H1 (cell line): ENCODE results near the gene SCFD1. TPM values are rescaled to one million over a fixed set of nuclear protein-coding genes. Genes with fewer than 3 reads are reported as not detected.

Experiments
- CTCF ChIA-PET: fragments of 300-600 bp; sonication (Branson Sonifier 250); formaldehyde crosslinking; loops from one replicate; lab custom pipeline; 2021; ENCODE audit not compliant: partially characterized antibody; lab: Charles Lee
- POLR2A ChIA-PET: fragments of 300-600 bp; sonication (Branson Sonifier 250); formaldehyde crosslinking; loops from one replicate; lab custom pipeline; 2021; ENCODE audit warnings: inconsistent platforms; ENCODE audit not compliant: partially characterized antibody; lab: Charles Lee
- DNase-seq, 2 experiments: peaks; one replicate each; pipeline versions ENCODE4 v3.0.0 to v3.0.0-alpha.2; 2010 to 2022; ENCODE audit warnings: low spot score in 2 of 2, low read depth in 1 of 2, mixed read lengths in 1 of 2
- FAIRE-seq: peaks from 2 replicates; lab custom pipeline; 2011; peaks lifted over from hg19 to GRCh38; lab: Jason Lieb, UNC
- H2AFZ ChIP-seq: 2 replicates; pipeline ENCODE4 v1.8.1; 2012; ENCODE audit warnings: low read length, inconsistent platforms
- H2AK5ac ChIP-seq: 2 replicates; pipeline ENCODE4 v1.6.1; 2013; ENCODE audit warnings: low read depth, low read length
- H2BK120ac ChIP-seq: replicated peaks from 2 replicates; pipeline ENCODE3; 2013; ENCODE audit warnings: low read depth, low read length, inconsistent platforms
- H2BK12ac ChIP-seq: 2 replicates; pipeline ENCODE4 v1.6.1; 2013; ENCODE audit warnings: low read depth, low read length
- H2BK15ac ChIP-seq: 2 replicates; pipeline ENCODE4 v1.6.1; 2013; ENCODE audit warnings: low read length
- H2BK20ac ChIP-seq: 2 replicates; pipeline ENCODE4 v1.6.1; 2013; ENCODE audit warnings: low read length
- H2BK5ac ChIP-seq: 2 replicates; pipeline ENCODE4 v1.6.1; 2013; ENCODE audit warnings: low read depth, low read length
- H3K14ac ChIP-seq: 2 replicates; pipeline ENCODE4 v1.6.1; 2013; ENCODE audit warnings: inconsistent platforms; ENCODE audit not compliant: insufficient read length
- H3K18ac ChIP-seq: 2 replicates; pipeline ENCODE4 v1.6.1; 2013; ENCODE audit warnings: low read length; ENCODE audit errors: extremely low read depth
- H3K23ac ChIP-seq: 2 replicates; pipeline ENCODE4 v1.6.1; 2013; ENCODE audit warnings: inconsistent platforms; ENCODE audit not compliant: insufficient read length
- H3K23me2 ChIP-seq: 2 replicates; pipeline ENCODE4 v1.6.1; 2013; ENCODE audit warnings: low read depth, low read length
- H3K27ac ChIP-seq: 2 replicates; pipeline ENCODE4 v1.6.1; 2011; ENCODE audit warnings: low read depth, low read length, inconsistent platforms
- H3K27me3 ChIP-seq, 4 experiments: replicated peaks in 1 of 4; 1 replicate in 1 of 4; 2 replicates in 3 of 4; pipeline versions ENCODE4 v1.6.1 to v1.8.1; 2011 to 2013; ENCODE audit warnings: low read length in 3 of 4, mild to moderate bottlenecking in 3 of 4, inconsistent platforms in 2 of 4, mixed read lengths in 2 of 4, moderate library complexity in 1 of 4; ENCODE audit not compliant: control insufficient read depth in 3 of 4, insufficient read depth in 3 of 4; ENCODE audit errors: extremely low read depth in 1 of 4
- H3K36me3 ChIP-seq, 4 experiments: 2 replicates each; pipeline versions ENCODE4 v1.6.1 to v1.8.1; 2011 to 2013; ENCODE audit warnings: mild to moderate bottlenecking in 4 of 4, low read length in 3 of 4, moderate library complexity in 2 of 4, control low read depth in 1 of 4, inconsistent platforms in 1 of 4; ENCODE audit not compliant: insufficient read depth in 4 of 4, control insufficient read depth in 2 of 4
- H3K4ac ChIP-seq: replicated peaks from 2 replicates; pipeline ENCODE3; 2013; ENCODE audit warnings: low read length, low read depth, mixed read lengths, inconsistent platforms; ENCODE audit not compliant: insufficient read length
- H3K4me1 ChIP-seq, 4 experiments: replicated peaks in 1 of 4; 1 replicate in 1 of 4; 2 replicates in 3 of 4; pipeline versions ENCODE4 v1.6.1 to v1.8.1; 2011 to 2013; ENCODE audit warnings: low read length in 3 of 4, inconsistent platforms in 2 of 4, mixed read lengths in 1 of 4; ENCODE audit not compliant: insufficient read depth in 4 of 4, control insufficient read depth in 3 of 4
- H3K4me2 ChIP-seq, 2 experiments: 2 replicates each; pipeline versions ENCODE4 v1.6.1 to v1.8.1; 2011 to 2013; ENCODE audit warnings: low read depth in 2 of 2, low read length in 2 of 2, control low read depth in 1 of 2, inconsistent platforms in 1 of 2, mild to moderate bottlenecking in 1 of 2; ENCODE audit not compliant: insufficient read depth in 1 of 2
- H3K4me3 ChIP-seq, 4 experiments: fragments of 200-600, 300-600 bp in 1 of 4; sonication (generic), shearing (Covaris generic), sonication (Bioruptor Twin) in 1 of 4; 2 replicates each; pipeline versions ENCODE4 v1.5.1 to v1.8.1; 2011 to 2016; ENCODE audit warnings: low read length in 4 of 4, low read depth in 3 of 4, control low read depth in 2 of 4, inconsistent platforms in 2 of 4, mild to moderate bottlenecking in 2 of 4, mixed read lengths in 1 of 4, moderate library complexity in 1 of 4; ENCODE audit not compliant: insufficient read depth in 2 of 4; ENCODE audit errors: extremely low read depth in 1 of 4
- H3K56ac ChIP-seq: replicated peaks from 2 replicates; pipeline ENCODE3; 2013; ENCODE audit warnings: low read depth, mild to moderate bottlenecking, mixed read lengths, low read length, inconsistent platforms; ENCODE audit not compliant: insufficient read length
- H3K79me1 ChIP-seq: 2 replicates; pipeline ENCODE4 v1.6.1; 2013; ENCODE audit warnings: low read depth, low read length, control low read depth
- H3K79me2 ChIP-seq, 2 experiments: 2 replicates each; pipeline versions ENCODE4 v1.6.1 to v1.8.1; 2012 to 2013; ENCODE audit warnings: low read length in 2 of 2, mild to moderate bottlenecking in 2 of 2, inconsistent platforms in 1 of 2; ENCODE audit not compliant: insufficient read depth in 2 of 2, control insufficient read depth in 1 of 2
- H3K9ac ChIP-seq, 4 experiments: replicated peaks in 1 of 4; 1 replicate in 1 of 4; 2 replicates in 3 of 4; pipeline versions ENCODE4 v1.6.1 to v1.8.1; 2011 to 2013; ENCODE audit warnings: low read depth in 3 of 4, low read length in 3 of 4, control low read depth in 2 of 4, mild to moderate bottlenecking in 2 of 4, moderate library complexity in 2 of 4, inconsistent platforms in 1 of 4; ENCODE audit errors: extremely low read depth in 1 of 4
- H3K9me3 ChIP-seq, 2 experiments: 2 replicates each; pipeline versions ENCODE4 v1.6.1 to v1.8.1; 2012 to 2013; ENCODE audit warnings: mild to moderate bottlenecking in 2 of 2, moderate library complexity in 2 of 2, control low read depth in 1 of 2, inconsistent platforms in 1 of 2, low read depth in 1 of 2, low read length in 1 of 2, mixed read lengths in 1 of 2; ENCODE audit not compliant: insufficient read depth in 2 of 2
- H4K20me1 ChIP-seq, 2 experiments: replicated peaks in 1 of 2; 2 replicates each; pipeline versions ENCODE3 to v1.8.1; 2011 to 2013; ENCODE audit warnings: inconsistent platforms in 2 of 2, low read length in 2 of 2, mild to moderate bottlenecking in 1 of 2; ENCODE audit not compliant: insufficient read depth in 2 of 2, control insufficient read depth in 1 of 2
- H4K5ac ChIP-seq: 2 replicates; pipeline ENCODE4 v1.6.1; 2013; ENCODE audit warnings: low read length, low read depth, mixed read lengths, inconsistent platforms; ENCODE audit not compliant: insufficient read length
- H4K8ac ChIP-seq: 2 replicates; pipeline ENCODE4 v1.8.0; 2013; ENCODE audit warnings: mild to moderate bottlenecking, moderate library complexity, low read length, inconsistent platforms; ENCODE audit not compliant: insufficient read depth; ENCODE audit errors: extremely low read depth
- H4K91ac ChIP-seq: replicated peaks from 2 replicates; pipeline ENCODE3; 2013; ENCODE audit warnings: low read length, mixed read lengths, inconsistent platforms; ENCODE audit not compliant: insufficient read length
- CBX8 ChIP-seq: fragments of 300-800, 300-1000 bp; sonication (generic); IDR thresholded peaks from 2 replicates; pipeline ENCODE4 v1.7.1; 2016; ENCODE audit warnings: low read depth, low read length, borderline replicate concordance
- CEBPB ChIP-seq: IDR thresholded peaks from 2 replicates; pipeline ENCODE4 v1.6.1; 2012; ENCODE audit warnings: low read depth, low read length
- CHD1 ChIP-seq: IDR thresholded peaks from 2 replicates; pipeline ENCODE4 v1.6.1; 2012; ENCODE audit warnings: low read depth, low read length, improper control_type of control experiment
- GABPA ChIP-seq: IDR thresholded peaks from 2 replicates; pipeline ENCODE4 v1.6.1; 2011; ENCODE audit warnings: mild to moderate bottlenecking, low read length, moderate library complexity, borderline replicate concordance; ENCODE audit not compliant: insufficient read depth
- KDM5A ChIP-seq: fragments of 200-600 bp; IDR thresholded peaks from 2 replicates; pipeline ENCODE4 v1.7.1; 2012; ENCODE audit warnings: mild to moderate bottlenecking, low read length, inconsistent platforms, mixed read lengths
- SP4 ChIP-seq: IDR thresholded peaks from 2 replicates; pipeline ENCODE4 v1.6.1; 2012; ENCODE audit warnings: low read length, inconsistent platforms
- TAF7 ChIP-seq: optimal IDR thresholded peaks from 2 replicates; pipeline ENCODE3; 2011; ENCODE audit warnings: low read depth, mild to moderate bottlenecking, inconsistent platforms, low read length, moderate library complexity, borderline replicate concordance
- TEAD4 ChIP-seq: IDR thresholded peaks from 2 replicates; pipeline ENCODE4 v1.6.1; 2012; ENCODE audit warnings: low read depth, low read length, inconsistent platforms, mixed read lengths
- WGBS, 2 experiments: shearing (Covaris generic) in 1 of 2; methylation state at CpG; one replicate each; pipeline versions ENCODE4 v1.1.6 to v1.1.7; 2013 to 2015; ENCODE audit warnings: low lambda C conversion rate in 2 of 2, mixed read lengths in 2 of 2, inconsistent platforms in 1 of 2, low coverage in 1 of 2, missing lambda C conversion rate in 1 of 2; ENCODE audit not compliant: insufficient replicate concordance in 2 of 2, insufficient coverage in 1 of 2, insufficient read length in 1 of 2; ENCODE audit errors: extremely low coverage in 1 of 2, missing lambda C conversion rate in 1 of 2; 5-methylcytosine and 5-hydroxymethylcytosine counted together
- polyA plus RNA-seq, 7 experiments: library from polyadenylated mRNA; depleted of rRNA in 3 of 7; stranded (reverse) in 5 of 7; unstranded in 2 of 7; fragments of >200 nt in 5 of 7; fragments of 200-250 nt in 2 of 7; gene quantifications; 1 replicate in 5 of 7; 2 replicates in 1 of 7; 4 replicates in 1 of 7; pipeline versions ENCODE4 v1.2.1 to v1.2.3, GENCODE V29; 2011 to 2013; ENCODE audit warnings: missing spikeins in 2 of 7, mixed read lengths in 2 of 7
- total RNA-seq: library from RNA; stranded (reverse); fragmentation: NEBNext Ultra II Directional; extraction: Animal tissue kit (Norgen Biotek cat#: 25700); gene quantifications from 2 replicates; pipeline ENCODE4 v1.2.1, GENCODE V29; 2021
- TF ChIP-seq, protein P1 (sequence below), 3 experiments: IDR thresholded peaks; 1 replicate in 2 of 3; 2 replicates in 1 of 3; pipeline versions ENCODE4 v1.5.1 to v1.6.1; 2011; ENCODE audit warnings: low read length in 3 of 3, mild to moderate bottlenecking in 3 of 3, inconsistent platforms in 2 of 3, low read depth in 1 of 3, moderate library complexity in 1 of 3; ENCODE audit not compliant: insufficient read depth in 1 of 3; ENCODE audit errors: control extremely low read depth in 1 of 3
- TF ChIP-seq, protein P2 (sequence below): IDR thresholded peaks from 2 replicates; pipeline ENCODE4 v1.6.1; 2011; ENCODE audit warnings: low read length, improper control_type of control experiment

The SCFD1 gene
- total and polyA plus RNA-seq, 2 of the 8 experiments (the other 6 are each of a cell fraction or from before 2014, with no cell fraction given), result 32.8 to 64.5 TPM

GRCh38 chr14:30748343-30748742, 126.2 kb downstream of the SCFD1 start:
- no peak overlapping the region for H2AK5ac ChIP-seq
- no peak overlapping the region for H2BK5ac ChIP-seq
- H3K27ac ChIP-seq, result no peak overlapping the region
- DNase-seq (no peak), FAIRE-seq (no peak)
- H3K36me3 ChIP-seq, result no peaks in the 10 kb centered on the region
- POLR2A ChIA-PET, result no interaction called here
- H2AFZ ChIP-seq, result no peak overlapping the region
- no peaks in the 10 kb centered on the region for H3K9me3 ChIP-seq
- no peak overlapping the region for H3K4me2 ChIP-seq
- CTCF ChIA-PET, result no interaction called here
- no peaks in the 10 kb centered on the region for H3K23me2 ChIP-seq
- H2BK20ac ChIP-seq, result no peak overlapping the region
- 100% methylated on average over 2 of the region's 2 CpGs; no CpG with 5 or more reads in 1 of the 2 experiments for WGBS, 2 experiments
- H2BK15ac ChIP-seq, result no peak overlapping the region
- H3K18ac ChIP-seq, result no peak overlapping the region
- H3K27me3 ChIP-seq, result no peaks in the 10 kb centered on the region
- no peak overlapping the region for H4K5ac ChIP-seq
- H3K4me3 ChIP-seq, result no peak overlapping the region
- H3K4me1 ChIP-seq, result peaks cover 0 to 2% (median 0%) of the 10 kb centered on the region in 4 experiments; a peak in 2 of 7 replicates
- no peak overlapping the region for H3K9ac ChIP-seq
- no peak overlapping the region for H4K8ac ChIP-seq
- H3K56ac ChIP-seq, result no peak overlapping the region
- H3K79me2 ChIP-seq, result no peaks in the 10 kb centered on the region
- H3K4ac ChIP-seq, result no peak overlapping the region
- H3K79me1 ChIP-seq, result no peaks in the 10 kb centered on the region
- H4K20me1 ChIP-seq, result no peaks in the 10 kb centered on the region
- no peak overlapping the region for H3K23ac ChIP-seq
- H2BK120ac ChIP-seq, result no peak overlapping the region
- no peak overlapping the region for H3K14ac ChIP-seq
- TF ChIP-seq TEAD4 (no peak), CEBPB (no peak), GABPA (no peak), TAF7 (no peak), CBX8 (no peak), SP4 (no peak), CHD1 (no peak), KDM5A (no peak)
- TF ChIP-seq, protein P1, sequence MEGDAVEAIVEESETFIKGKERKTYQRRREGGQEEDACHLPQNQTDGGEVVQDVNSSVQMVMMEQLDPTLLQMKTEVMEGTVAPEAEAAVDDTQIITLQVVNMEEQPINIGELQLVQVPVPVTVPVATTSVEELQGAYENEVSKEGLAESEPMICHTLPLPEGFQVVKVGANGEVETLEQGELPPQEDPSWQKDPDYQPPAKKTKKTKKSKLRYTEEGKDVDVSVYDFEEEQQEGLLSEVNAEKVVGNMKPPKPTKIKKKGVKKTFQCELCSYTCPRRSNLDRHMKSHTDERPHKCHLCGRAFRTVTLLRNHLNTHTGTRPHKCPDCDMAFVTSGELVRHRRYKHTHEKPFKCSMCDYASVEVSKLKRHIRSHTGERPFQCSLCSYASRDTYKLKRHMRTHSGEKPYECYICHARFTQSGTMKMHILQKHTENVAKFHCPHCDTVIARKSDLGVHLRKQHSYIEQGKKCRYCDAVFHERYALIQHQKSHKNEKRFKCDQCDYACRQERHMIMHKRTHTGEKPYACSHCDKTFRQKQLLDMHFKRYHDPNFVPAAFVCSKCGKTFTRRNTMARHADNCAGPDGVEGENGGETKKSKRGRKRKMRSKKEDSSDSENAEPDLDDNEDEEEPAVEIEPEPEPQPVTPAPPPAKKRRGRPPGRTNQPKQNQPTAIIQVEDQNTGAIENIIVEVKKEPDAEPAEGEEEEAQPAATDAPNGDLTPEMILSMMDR (IDR thresholded peaks at IDR 0.05; ENCODE audit: control extremely low read depth in 1 of 3, insufficient read depth in 1 of 3, low read depth in 1 of 3, low read length in 3 of 3), result no peak
- TF ChIP-seq, protein P2, sequence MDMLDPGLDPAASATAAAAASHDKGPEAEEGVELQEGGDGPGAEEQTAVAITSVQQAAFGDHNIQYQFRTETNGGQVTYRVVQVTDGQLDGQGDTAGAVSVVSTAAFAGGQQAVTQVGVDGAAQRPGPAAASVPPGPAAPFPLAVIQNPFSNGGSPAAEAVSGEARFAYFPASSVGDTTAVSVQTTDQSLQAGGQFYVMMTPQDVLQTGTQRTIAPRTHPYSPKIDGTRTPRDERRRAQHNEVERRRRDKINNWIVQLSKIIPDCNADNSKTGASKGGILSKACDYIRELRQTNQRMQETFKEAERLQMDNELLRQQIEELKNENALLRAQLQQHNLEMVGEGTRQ, result no peak
- H4K91ac ChIP-seq, result no peak overlapping the region
- no peak overlapping the region for H2BK12ac ChIP-seq
